Measurements from ENCODE around the gene SLC25A23. TPM values are rescaled to one million over a fixed set of nuclear protein-coding genes. Genes with fewer than 3 reads are reported as not detected.

Gene SLC25A23
- total and polyA plus RNA-seq, 2 donors (not counting 1 experiment from before 2014, with no cell fraction given) = 9.3 to 25.3 TPM

DNA sequence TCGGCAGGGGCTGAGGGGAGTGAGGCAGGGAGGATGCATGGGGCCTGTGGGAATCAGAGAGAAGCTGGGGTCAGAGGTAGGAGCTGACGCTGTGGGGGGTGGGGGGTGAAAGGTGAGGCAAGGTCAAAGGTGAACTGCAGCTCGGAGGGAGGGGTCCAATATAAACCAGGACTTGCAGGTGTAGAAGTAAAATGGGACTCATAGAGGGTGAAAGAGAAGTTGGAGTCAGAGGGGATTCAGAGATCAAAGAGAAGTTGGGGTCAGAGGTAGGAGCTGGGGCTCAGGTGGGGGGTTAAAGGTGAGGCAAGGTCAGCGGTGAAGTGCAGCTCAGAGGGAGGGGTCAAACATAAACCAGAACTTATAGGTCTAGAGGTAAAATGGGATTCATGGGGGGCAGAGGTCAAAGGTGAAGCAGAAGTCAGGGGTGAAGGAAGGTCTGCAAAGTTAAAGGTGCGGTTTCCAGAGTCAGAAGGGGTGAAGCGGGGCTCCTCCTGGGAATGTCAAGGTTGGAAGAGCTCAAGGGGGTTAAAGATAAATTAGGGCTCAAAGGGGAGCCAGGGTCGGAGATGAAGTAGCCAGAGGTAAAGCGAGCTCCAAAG, 34.9 kb upstream of the SLC25A23 start:
- Histone ChIP-seq H3K79me2 (ENCODE audit: control insufficient read depth, insufficient read depth, low read length) (no peaks in the 10 kb centered on the region), H3K27ac (ENCODE audit: low read length in 2 of 2) (no peak overlapping the region), H2AFZ (ENCODE audit: insufficient read depth, low read depth, low read length, poor library complexity, severe bottlenecking) (no peak overlapping the region), H3K9me3 (ENCODE audit: control extremely low read depth in 1 of 3, control insufficient read depth in 2 of 3, insufficient read depth in 1 of 3, low read length in 2 of 3) (peaks cover 0 to 4% (median 3%) of the 10 kb centered on the region in 3 donors), H3K9ac (ENCODE audit: low read length) (no peak overlapping the region), H3K36me3 (replicated peaks in 1 of 2; ENCODE audit: control extremely low read depth in 1 of 2, control insufficient read depth in 1 of 2, extremely low read depth in 1 of 2, insufficient read depth in 2 of 2, low read length in 1 of 2) (no peaks in the 10 kb centered on the region), H3K4me2 (replicated peaks; ENCODE audit: low read depth, low read length, poor library complexity, severe bottlenecking) (no peak overlapping the region), H3K27me3 (replicated peaks in 1 of 4; ENCODE audit: control extremely low read depth in 1 of 4, control insufficient read depth in 3 of 4, insufficient read depth in 4 of 4, low read length in 3 of 4) (no peaks in the 10 kb centered on the region), H4K20me1 (ENCODE audit: control insufficient read depth, insufficient read depth, low read length, poor library complexity, severe bottlenecking) (no peaks in the 10 kb centered on the region), H3K4me1 (ENCODE audit: control insufficient read depth in 2 of 2, insufficient read depth in 2 of 2, low read length in 2 of 2) (peaks cover 0 to 7% of the 10 kb centered on the region in 2 donors), H3K4me3 (ENCODE audit: control extremely low read depth in 1 of 5, extremely low read depth in 1 of 5, insufficient read depth in 1 of 5, low read depth in 2 of 5, low read length in 4 of 5) (no peak overlapping the region)
- Mint-ChIP-seq H3K9me3 (ENCODE audit: insufficient read depth) (peaks cover 2% of the 10 kb centered on the region), H3K27ac (no peak overlapping the region), H3K4me1 (peaks cover 8% of the 10 kb centered on the region), H3K27me3 (no peaks in the 10 kb centered on the region), H3K4me3 (no peak overlapping the region)
- TF ChIP-seq, protein P1, sequence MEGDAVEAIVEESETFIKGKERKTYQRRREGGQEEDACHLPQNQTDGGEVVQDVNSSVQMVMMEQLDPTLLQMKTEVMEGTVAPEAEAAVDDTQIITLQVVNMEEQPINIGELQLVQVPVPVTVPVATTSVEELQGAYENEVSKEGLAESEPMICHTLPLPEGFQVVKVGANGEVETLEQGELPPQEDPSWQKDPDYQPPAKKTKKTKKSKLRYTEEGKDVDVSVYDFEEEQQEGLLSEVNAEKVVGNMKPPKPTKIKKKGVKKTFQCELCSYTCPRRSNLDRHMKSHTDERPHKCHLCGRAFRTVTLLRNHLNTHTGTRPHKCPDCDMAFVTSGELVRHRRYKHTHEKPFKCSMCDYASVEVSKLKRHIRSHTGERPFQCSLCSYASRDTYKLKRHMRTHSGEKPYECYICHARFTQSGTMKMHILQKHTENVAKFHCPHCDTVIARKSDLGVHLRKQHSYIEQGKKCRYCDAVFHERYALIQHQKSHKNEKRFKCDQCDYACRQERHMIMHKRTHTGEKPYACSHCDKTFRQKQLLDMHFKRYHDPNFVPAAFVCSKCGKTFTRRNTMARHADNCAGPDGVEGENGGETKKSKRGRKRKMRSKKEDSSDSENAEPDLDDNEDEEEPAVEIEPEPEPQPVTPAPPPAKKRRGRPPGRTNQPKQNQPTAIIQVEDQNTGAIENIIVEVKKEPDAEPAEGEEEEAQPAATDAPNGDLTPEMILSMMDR (IDR thresholded peaks at IDR 0.05) = no peak
- no peak for TF ChIP-seq EZH2 (IDR thresholded peaks at IDR 0.05; ENCODE audit: borderline replicate concordance, insufficient read depth, low read depth, low read length, poor library complexity, severe bottlenecking)
- WGBS (ENCODE audit: insufficient coverage) = 95% methylated on average over 8 of the region's 8 CpGs
- DNase-seq (no peak), ATAC-seq (ENCODE audit: low read depth) (no peak)
- POLR2A ChIA-PET = no interaction called here
- intact Hi-C loops (cut with micrococcal nuclease) = no loop called here
- CTCF ChIA-PET = interaction anchor here (0.7 kb wide), 1 partner anchor 275 kb away, joined by 3 read pairs; no protein-coding TSS in a partner anchor

DNA sequence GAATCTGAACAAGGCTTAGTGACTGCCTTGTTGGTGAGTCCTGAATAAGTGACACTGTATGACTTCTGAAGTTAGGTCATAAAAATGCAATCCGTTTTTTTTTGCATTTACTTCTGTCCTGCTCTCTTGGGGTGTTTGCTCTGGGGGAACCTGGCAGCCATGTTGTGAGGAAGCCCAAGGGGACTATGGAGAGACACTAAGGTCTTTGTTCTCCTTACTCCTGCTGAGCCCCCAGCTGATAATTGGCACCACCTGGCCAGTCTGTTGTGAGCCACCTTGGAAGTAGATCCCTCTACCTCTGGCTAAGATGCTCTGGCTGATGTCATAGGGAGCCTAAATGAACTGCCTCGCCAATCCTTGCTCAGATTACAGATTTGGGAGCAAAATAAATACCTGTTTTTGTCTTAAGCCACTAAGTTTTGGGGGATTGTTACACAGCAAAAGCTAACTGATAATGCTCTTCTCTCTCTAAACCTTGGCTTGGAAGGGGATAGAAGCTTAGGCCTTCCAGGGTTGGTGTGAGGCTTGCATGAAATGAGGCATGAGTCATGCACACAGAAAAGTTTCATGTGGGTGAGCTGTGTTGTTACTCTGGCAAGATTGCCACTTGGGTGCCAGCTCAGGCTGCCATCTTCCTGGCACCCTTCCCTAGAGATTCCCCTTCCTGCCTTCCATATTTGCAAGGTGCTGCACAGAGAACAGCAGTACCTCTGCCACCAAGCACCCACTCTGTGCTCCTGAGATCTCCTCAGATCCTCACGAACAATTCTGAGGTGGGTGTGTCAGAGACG, 32.4 kb upstream of the SLC25A23 start:
- DNase-seq = no peak
- ChIA-PET CTCF (interaction anchor here (0.9 to 2.1 kb wide), 3 partner anchors 10 to 274 kb away, joined by 3 to 6 read pairs (median 4); partner anchors contain the start of gene DENND1C), POLR2A (interaction anchor here (0.6 kb wide), 1 partner anchor 179 kb away, joined by 4 read pairs; no protein-coding TSS in a partner anchor)
- H3K4me1 ChIP-seq (ENCODE audit: control insufficient read depth in 2 of 2, insufficient read depth in 2 of 2, low read length in 2 of 2) = peaks cover 0 to 12% of the 10 kb centered on the region in 2 donors
- no peak overlapping the region for H3K4me3 Mint-ChIP-seq
- H3K27me3 Mint-ChIP-seq = no peaks in the 10 kb centered on the region
- peaks cover 2% of the 10 kb centered on the region for H3K9me3 Mint-ChIP-seq (ENCODE audit: insufficient read depth)
- no peaks in the 10 kb centered on the region for H3K27me3 ChIP-seq (replicated peaks in 1 of 4; ENCODE audit: control extremely low read depth in 1 of 4, control insufficient read depth in 3 of 4, insufficient read depth in 4 of 4, low read length in 3 of 4)
- 90% methylated on average over 3 of the region's 4 CpGs for WGBS (ENCODE audit: insufficient coverage)
- H3K9ac ChIP-seq (ENCODE audit: low read length) = no peak overlapping the region
- no peaks in the 10 kb centered on the region for H4K20me1 ChIP-seq (ENCODE audit: control insufficient read depth, insufficient read depth, low read length, poor library complexity, severe bottlenecking)
- intact Hi-C loops (cut with micrococcal nuclease) = no loop called here
- no peak overlapping the region for H3K4me2 ChIP-seq (replicated peaks; ENCODE audit: low read depth, low read length, poor library complexity, severe bottlenecking)
- peaks cover 12% of the 10 kb centered on the region for H3K4me1 Mint-ChIP-seq
- H3K79me2 ChIP-seq (ENCODE audit: control insufficient read depth, insufficient read depth, low read length) = no peaks in the 10 kb centered on the region
- H3K9me3 ChIP-seq (ENCODE audit: control extremely low read depth in 1 of 3, control insufficient read depth in 2 of 3, insufficient read depth in 1 of 3, low read length in 2 of 3) = peaks cover 0 to 4% (median 3%) of the 10 kb centered on the region in 3 donors
- H3K27ac ChIP-seq (ENCODE audit: low read length in 2 of 2) = no peak overlapping the region
- ATAC-seq (ENCODE audit: low read depth) = no peak
- no peaks in the 10 kb centered on the region for H3K36me3 ChIP-seq (replicated peaks in 1 of 2; ENCODE audit: control extremely low read depth in 1 of 2, control insufficient read depth in 1 of 2, extremely low read depth in 1 of 2, insufficient read depth in 2 of 2, low read length in 1 of 2)
- H2AFZ ChIP-seq (ENCODE audit: insufficient read depth, low read depth, low read length, poor library complexity, severe bottlenecking) = no peak overlapping the region
- H3K4me3 ChIP-seq (ENCODE audit: control extremely low read depth in 1 of 5, extremely low read depth in 1 of 5, insufficient read depth in 1 of 5, low read depth in 2 of 5, low read length in 4 of 5) = no peak overlapping the region
- no peak for TF ChIP-seq EZH2 (IDR thresholded peaks at IDR 0.05; ENCODE audit: borderline replicate concordance, insufficient read depth, low read depth, low read length, poor library complexity, severe bottlenecking)
- TF ChIP-seq, protein P1 (IDR thresholded peaks at IDR 0.05) = no peak
- H3K27ac Mint-ChIP-seq = no peak overlapping the region

Measured in B cell (primary cell).